ENCODE data around the gene EFNA1.
"Not testable (repeated sequence)": the region's sequence is repeated elsewhere in the genome, so short reads cannot be mapped to it uniquely, and the experiment has no call there.

The EFNA1 gene

GRCh38 chr1:155092641-155093040 is 35.0 kb upstream of the EFNA1 start:
- DNase-seq, result no peak

GRCh38 chr1:155093911-155094621 is 33.6 kb upstream of the EFNA1 start:
- no peak for DNase-seq

GRCh38 chr1:155094622-155094948 is 33.1 kb upstream of the EFNA1 start:
- DNase-seq, result no peak

- no peak for DNase-seq
Measured at GRCh38 chr1:155099331-155099730, 28.3 kb upstream of the EFNA1 start.

GRCh38 chr1:155103325-155103724 is 24.4 kb upstream of the EFNA1 start:
- DNase-seq, result no peak

- DNase-seq, result no peak
Measured at GRCh38 chr1:155104605-155105534, 22.8 kb upstream of the EFNA1 start.

- no peak for DNase-seq
Measured at GRCh38 chr1:155105604-155106011, 22.1 kb upstream of the EFNA1 start.

GRCh38 chr1:155106862-155107261 is 20.8 kb upstream of the EFNA1 start:
- no peak for DNase-seq

- DNase-seq, result no peak
Measured at GRCh38 chr1:155107309-155108264, 20.1 kb upstream of the EFNA1 start.

- no peak for DNase-seq
Measured at GRCh38 chr1:155108296-155108695, 19.4 kb upstream of the EFNA1 start.

- DNase-seq, result no peak
Measured at GRCh38 chr1:155110381-155110780, 17.3 kb upstream of the EFNA1 start.

- DNase-seq, result no peak
Measured at GRCh38 chr1:155110826-155111225, 16.9 kb upstream of the EFNA1 start.

GRCh38 chr1:155113450-155113980 is 14.2 kb upstream of the EFNA1 start:
- no peak for DNase-seq

- DNase-seq, result no peak
Measured at GRCh38 chr1:155116113-155116764, 11.4 kb upstream of the EFNA1 start.

GRCh38 chr1:155117610-155118009 is 10.1 kb upstream of the EFNA1 start:
- DNase-seq, result no peak

GRCh38 chr1:155118090-155118489 is 9.6 kb upstream of the EFNA1 start:
- not testable (repeated sequence) for DNase-seq

- no peak for DNase-seq
Measured at GRCh38 chr1:155120253-155120652, 7.4 kb upstream of the EFNA1 start.

- no peak for DNase-seq
Measured at GRCh38 chr1:155121249-155121648, 6.4 kb upstream of the EFNA1 start.

GRCh38 chr1:155122308-155122707 is 5.4 kb upstream of the EFNA1 start:
- no peak for DNase-seq

- no peak for DNase-seq
Measured at GRCh38 chr1:155123801-155124200, 3.9 kb upstream of the EFNA1 start.

GRCh38 chr1:155124503-155125463 is 2.9 kb upstream of the EFNA1 start:
- DNase-seq, result no peak

Measured in NCI-H2107 (cell line).